Measurements from ENCODE around the gene GCFC2.
"Not testable (repeated sequence)": the region's sequence is repeated elsewhere in the genome, so short reads cannot be mapped to it uniquely, and the experiment has no call there.

Gene GCFC2

DNA sequence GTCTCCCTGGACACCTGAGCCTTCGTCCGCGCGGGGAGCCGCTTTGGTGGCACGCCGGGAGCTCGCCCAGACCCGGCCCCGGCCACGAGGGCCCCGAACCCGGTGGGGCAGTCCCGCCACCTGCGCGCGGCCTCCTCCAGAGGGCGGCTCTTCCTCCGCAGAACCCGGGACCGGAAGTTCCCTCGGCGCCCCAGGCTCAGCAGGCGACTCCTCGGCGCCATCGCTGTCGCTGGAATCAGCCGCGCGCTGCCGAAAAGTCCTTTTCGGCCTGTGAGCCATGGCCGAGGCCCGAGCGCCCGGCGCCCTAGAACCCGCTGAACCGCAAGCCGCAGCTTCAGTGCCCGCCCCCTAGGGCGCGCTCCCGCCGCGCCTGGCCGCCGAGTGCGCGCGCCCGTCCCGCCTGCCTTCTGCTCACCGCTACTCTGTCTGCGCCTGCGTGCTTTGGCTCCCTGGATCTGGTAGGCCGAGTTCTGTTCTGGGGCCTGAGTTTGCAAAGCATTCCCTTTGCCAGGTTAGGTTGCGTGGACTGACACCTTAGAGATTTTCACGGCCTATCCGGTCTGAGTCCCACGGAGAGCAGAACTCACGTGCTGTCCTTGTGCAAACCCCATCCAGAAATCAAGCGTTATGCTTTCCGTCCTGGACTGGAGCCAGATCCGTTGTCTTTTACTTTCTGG, at the start of gene GCFC2:
Gene GCFC2 (minus strand): TSS at position 339 of the 677 bp plus-strand sequence. CDS start 60 bp downstream, at position 279.
- H3K27ac ChIP-seq, result peak within 1 kb of the TSS; percentile 85
- peak; percentile 26 for DNase-seq (ENCODE audit: low read depth, low spot score)

DNA sequence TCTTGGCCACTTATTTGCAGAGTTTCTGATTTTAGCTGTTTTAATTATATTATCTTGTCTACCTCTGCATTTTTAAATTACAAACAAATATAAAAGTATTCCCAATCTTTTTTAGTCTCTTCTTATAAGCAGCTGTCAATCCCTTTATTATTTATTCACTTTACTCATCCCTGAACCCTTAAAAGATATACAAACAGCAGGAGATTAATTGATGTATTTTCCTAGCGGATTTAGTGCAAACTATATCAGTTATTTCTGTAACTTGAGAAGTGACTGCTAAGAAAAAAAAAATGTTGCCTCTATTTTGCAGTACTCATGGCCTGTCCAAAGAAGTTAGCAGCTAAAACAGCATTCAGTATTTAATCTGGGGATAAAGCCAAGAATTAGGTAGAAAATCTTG, 42.1 kb upstream of the GCFC2 start:
- no peak for DNase-seq (ENCODE audit: low read depth, low spot score)
- H3K27ac ChIP-seq, result no peak overlapping the region

DNA sequence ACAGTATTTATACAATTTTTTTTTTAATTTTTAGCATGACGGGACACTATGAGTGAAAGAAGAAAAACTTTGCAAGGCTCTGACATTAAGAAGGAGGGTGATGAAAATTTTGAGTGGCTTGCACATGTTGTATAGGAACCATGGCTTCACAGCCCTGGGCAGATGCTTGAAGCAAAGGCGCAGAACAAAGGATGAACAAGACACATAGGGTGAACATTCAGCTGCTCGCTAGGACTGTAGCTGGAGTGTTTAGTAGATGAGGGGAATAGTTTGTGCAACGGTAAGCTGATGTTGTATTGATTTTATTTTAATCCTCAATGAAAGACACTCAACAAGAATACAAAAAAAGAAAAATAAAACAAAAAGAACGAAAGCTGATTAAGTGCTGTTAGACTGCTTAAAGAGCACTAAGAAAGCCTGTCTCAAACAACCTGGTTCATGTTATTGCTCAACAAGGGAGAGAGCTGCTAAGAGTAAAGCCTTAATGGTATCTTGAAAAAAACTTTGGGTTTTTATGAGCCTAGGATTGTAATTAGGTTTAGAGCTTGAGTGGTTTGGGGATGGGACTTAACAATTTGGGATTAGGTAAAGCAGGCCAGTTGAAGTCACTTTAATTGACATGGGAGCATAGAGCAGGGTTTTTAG, 41.2 kb upstream of the GCFC2 start:
- no peak for DNase-seq (ENCODE audit: low read depth, low spot score)
- no peak overlapping the region for H3K27ac ChIP-seq

DNA sequence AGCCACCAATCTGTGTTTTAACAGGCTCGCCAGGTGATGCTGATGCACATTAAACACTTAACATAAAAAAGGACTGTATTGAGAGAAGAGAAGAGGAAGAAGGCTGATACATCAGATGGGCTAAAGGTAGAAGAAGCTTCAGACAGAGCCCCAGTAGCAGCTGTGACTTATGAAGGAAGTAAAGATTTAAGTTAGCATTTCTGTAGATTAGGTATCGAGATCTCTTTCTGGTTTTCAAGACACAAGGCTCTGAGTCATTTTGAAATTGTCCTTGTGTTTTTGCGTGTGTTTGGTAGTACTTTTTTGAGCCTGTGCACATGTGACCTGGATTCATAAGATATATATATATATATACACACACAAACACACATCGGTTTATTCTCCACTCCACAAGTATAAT, 40.6 kb upstream of the GCFC2 start:
- no peak for DNase-seq (ENCODE audit: low read depth, low spot score)
- H3K27ac ChIP-seq, result no peak overlapping the region

DNA sequence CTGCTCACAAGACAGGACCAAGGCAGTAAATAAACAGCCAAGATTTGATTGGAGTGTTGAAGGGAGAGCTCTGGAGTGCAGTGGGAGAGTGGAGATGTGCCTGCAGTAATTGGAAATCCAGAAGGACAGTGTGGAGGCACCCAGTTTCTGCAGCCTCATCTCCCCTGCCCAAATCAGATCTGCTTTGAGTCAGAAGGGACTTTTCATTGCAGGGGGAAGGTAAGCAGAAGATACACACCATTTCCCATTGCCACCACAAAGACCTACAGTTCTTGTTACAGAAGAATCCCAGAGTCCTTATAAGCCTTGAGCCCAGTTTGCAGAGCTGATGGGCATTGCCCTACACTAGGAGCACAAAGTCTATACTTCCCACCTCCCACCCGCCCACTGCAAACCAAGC, 27.2 kb upstream of the GCFC2 start:
- H3K27ac ChIP-seq, result no peak overlapping the region
- DNase-seq (ENCODE audit: low read depth, low spot score), result no peak

DNA sequence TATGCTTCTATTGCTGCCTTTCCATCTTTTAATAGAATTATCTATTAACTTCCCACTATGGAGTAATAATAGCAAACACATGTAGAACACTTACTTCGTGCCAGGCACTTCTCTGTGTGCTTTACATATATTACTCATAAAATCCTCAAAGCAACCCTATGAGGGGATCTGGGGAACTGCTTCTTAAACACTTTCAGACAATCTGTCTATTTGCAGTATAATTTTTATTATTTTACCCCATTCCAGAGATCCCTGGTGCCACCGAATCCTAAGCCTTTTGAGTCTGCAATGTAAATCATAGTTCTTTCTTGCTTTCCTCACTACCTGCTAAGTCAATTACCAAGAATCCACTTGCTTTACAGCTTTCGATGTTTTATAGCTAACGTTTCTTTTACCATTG, 25.6 kb upstream of the GCFC2 start:
- DNase-seq (ENCODE audit: low read depth, low spot score), result no peak
- no peak overlapping the region for H3K27ac ChIP-seq

DNA sequence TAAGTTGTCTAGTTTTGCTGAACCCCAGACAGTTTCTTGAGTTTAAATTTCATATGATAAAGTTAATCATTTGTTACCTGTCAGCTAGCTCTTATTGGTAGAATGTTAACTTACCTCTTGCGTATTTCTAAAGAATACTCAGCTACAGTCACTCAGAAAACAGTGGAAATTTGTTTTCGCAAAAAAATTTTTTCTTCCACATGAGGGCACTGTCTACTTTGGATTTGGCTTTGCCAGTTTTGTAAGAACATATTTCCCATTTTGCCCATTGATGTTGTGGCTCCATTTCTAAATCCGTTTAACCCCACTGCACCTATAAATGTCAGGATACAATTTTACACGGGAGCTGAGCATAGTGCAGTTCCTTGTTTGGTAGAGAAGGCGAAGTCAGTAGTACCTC, 19.1 kb upstream of the GCFC2 start:
- no peak for DNase-seq (ENCODE audit: low read depth, low spot score)
- H3K27ac ChIP-seq, result no peak overlapping the region

DNA sequence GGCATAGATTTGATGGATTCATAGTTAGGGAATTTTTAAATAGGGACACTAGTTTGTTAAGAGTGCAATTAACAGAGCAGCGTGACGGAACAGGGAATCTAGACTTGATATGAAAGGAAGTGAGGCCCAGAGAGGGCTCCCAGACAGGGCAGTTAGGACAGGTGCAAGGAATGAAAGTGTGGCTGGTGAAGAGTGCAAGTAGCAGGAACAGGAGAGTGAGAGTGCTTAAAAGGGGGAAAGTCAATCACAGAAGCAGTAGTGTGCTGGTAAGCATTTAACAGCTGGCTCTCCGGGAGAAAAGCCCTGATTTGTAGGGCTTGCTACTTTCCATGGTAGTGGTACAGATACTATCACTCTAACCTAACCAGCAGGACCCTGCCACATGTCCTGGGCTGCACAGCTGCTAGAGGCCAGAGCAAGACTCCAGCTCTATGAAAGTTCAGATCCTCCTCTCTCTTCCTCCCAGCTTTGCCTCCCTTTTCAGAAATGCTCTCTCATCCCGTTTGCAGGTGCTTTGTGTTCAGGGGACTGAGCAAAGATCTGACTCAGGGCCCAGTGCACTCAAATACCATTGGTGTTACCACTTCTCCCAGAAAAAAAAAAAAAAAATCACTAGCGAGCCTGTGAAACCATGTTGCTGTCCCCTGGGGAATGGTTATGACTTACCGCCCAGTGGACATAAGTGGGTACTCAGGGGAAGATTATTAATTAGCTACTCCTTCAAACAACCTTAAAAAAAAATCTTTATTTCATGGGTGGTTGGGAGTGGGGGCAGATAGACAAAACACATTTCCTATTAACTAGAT, 18.1 kb upstream of the GCFC2 start:
- no peak overlapping the region for H3K27ac ChIP-seq
- DNase-seq (ENCODE audit: low read depth, low spot score), result no peak

DNA sequence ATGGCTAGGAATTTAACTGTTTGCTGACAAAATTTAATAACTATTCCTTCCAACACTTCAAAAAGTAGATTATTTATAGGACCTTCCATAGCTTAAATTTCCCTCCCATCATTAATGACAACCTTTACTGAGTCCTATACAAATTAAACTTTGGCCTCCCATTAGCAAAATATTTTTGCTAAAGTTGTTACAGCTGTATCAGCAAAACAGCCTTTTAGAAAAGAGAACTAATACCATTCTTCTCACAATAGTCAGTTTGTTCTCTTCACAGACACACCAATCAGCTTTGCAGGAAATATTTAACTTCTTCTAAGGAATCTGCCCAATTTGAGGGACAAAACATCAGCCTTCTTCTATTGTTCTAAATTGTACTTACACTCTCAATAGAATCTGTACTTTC, 12.0 kb upstream of the GCFC2 start:
- no peak overlapping the region for H3K27ac ChIP-seq
- DNase-seq (ENCODE audit: low read depth, low spot score), result no peak

DNA sequence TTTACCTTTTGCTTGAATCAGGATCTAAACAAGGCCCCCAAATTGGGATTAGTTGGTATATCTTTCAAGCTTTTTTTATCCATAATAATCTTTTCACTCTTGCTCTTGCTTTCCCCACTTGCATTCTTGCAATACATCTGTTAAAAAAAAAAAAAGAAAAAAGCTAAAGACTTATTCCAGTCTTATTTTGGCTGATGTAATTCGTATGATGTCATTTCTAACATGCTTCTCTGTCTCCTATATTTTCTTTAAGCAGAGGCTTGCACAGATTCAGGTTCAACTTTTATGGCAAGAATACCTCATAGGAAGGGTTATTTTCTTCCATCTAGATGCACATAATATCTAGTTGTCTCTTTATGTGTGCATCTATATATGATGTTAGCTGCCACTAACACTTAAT, 9.8 kb upstream of the GCFC2 start:
- no peak for DNase-seq (ENCODE audit: low read depth, low spot score)
- H3K27ac ChIP-seq, result no peak overlapping the region

DNA sequence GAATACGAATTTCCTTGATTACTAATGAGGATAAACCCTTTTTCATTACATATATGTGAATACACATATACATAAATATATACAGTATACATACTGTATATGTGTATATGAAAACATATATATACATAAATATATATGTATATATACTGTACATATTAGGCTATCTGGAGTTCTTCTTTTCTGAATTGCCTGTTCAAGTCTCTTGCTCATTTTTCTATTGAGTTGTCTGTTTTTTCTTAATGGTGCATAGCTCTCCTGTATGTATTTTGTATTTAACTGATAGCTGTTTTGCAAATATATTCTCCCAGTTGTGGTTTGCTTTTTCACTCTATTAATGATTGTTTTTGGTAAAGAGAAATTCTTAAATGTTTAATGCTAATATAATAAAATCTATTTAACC, 8.9 kb upstream of the GCFC2 start:
- DNase-seq (ENCODE audit: low read depth, low spot score), result no peak

DNA sequence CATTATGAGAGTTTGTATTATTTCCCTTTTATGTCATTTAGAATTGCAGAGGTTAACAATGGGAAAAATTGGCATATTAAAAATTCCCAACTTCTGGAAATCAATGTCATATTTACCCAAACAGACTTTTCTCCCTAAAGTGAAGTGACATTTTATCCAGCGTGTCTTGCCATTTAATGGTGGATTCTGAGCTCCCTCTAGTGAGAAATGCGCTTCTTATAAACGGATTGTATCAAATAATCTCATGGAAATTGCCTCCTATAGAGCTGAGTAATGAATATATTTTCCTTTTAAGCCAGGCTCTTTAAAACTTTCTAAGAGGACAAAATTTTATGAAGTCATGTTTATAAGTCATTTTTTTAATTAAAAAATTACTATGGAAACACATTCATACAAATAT, 5.7 kb upstream of the GCFC2 start:
- DNase-seq (ENCODE audit: low read depth, low spot score), result no peak
- H3K27ac ChIP-seq, result no peak overlapping the region

More for the DNA sequence above, 8.9 kb upstream of the GCFC2 start:
- H3K27ac ChIP-seq, result no peak overlapping the region

DNA sequence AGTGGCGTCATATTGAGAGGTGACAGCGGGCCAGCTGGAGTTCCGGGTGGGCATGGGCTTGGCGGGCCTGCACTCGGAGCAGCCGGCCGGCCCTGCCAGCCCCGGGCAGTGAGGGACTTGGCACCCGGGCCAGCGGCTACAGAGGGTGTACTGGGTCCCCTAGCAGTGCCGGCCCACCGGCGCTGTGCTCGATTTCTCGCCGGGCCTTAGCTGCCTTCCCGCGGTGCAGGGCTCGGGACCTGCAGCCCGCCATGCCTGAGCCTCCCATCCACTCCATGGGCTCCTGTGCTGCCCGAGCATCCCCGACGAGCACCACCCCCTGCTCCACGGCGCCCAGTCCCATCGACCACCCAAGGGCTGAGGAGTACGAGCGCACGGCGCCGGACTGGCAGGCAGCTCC, 875 bp upstream of the GCFC2 start:
- DNase-seq (ENCODE audit: low read depth, low spot score); H3K27ac ChIP-seq: not testable (repeated sequence)

DNA sequence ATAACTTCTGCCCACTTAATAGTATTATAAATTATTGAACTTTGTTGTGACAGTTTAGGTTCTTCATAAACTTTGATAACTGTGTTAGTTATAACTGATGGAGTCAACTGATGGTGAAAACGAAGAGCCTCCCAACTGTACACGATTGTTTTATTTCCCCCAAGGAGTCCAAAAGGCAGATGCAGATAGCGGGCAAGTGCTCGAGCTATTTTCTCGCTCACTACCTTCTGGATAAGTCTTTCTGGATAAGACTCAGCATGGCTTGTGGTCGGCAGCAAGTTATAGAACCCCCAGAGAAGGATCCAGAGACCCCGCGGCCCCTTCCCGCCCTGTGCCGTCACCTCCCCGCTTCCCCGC, 517 bp downstream of the GCFC2 start:
- no peak for DNase-seq (ENCODE audit: low read depth, low spot score)
- peak overlapping the region; percentile 85 for H3K27ac ChIP-seq

DNA sequence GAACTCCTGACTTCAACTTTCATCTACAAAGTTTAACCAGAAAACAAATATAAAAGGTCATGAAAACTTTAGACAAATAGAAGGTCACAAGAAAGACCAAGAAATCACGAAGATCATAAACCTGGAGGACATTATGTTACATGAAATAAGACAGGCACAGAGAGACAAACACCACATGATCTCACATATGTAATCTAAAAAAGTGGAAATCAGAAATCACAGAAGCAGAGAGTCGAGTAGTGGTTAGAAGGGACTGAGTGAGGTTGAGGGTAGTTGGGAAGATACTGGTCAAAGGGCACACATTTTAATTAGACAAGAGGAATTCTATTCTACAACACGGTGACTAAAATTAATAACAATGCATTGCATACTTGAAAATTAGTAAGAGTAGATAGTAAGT, 1.4 kb downstream of the GCFC2 start:
- H3K27ac ChIP-seq, result no peak overlapping the region
- no peak for DNase-seq (ENCODE audit: low read depth, low spot score)

DNA sequence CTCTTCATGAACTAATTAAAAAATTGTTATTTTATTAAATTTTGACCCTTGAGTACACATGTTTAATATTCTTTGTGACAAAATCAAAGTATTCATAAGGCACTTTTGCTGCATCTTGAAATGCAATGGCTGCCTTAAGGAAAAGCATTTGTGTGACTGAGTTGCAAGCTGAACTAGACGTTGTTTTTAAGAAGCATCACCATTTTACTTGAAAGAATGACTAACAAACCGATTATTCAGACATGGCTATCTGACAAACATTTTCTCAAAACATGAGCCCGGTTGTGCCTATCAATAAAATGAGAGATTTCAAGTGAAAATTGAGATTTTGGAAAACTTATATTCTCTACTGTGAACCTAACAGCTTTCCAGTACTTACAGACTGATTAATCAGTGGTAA, 2.8 kb downstream of the GCFC2 start:
- H3K27ac ChIP-seq, result no peak overlapping the region
- no peak for DNase-seq (ENCODE audit: low read depth, low spot score)

DNA sequence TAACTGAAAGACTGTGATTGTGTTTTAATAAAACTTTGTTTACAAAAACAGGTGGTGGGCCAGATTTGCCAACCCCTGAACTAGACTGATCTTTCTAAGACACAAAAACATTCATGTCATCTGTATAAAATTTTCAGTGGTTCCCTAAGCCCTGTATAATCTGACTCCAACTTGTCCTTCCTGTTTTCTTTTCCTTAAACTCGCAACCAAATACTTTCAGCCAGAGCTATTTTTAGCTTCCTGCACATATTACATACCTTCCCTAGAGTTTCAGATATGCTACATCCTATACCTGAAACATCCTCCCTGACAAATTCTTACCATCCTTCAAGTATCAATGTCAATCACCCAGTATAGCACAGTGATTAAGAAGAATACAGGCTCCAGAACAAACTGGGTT, 4.8 kb downstream of the GCFC2 start:
- no peak for DNase-seq (ENCODE audit: low read depth, low spot score)
- no peak overlapping the region for H3K27ac ChIP-seq

DNA sequence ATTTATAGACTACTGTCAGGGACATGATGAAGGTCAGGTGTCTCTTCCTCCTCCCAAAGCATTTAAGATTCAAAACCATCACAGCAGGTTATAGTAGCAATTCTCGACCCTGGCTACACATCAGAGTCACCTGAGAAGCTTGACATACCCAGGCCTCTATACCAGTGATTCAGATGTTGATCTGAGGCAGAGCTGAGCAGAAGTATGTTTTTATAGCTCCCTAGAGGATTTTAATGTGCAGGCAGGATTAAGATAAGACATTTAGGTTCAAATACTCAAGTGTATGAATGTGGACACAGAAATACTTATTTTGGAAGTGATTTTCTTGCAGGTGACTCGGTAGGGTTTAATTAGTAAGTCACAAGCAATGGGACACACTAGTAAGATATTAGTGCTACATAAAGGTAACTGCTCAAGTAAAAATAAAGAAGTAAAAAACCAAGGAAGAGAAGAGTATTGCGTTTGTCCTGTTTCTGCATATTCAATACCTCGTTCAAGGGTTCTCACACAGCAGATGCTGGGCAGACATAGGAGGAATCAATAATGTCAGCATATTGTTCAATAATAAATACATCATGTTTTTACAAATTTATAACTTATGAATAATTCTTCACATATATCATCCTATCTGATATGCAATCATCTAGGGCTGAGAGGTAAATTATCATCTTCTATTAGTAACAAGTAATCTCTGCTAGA, 7.0 kb downstream of the GCFC2 start:
- H3K27ac ChIP-seq, result no peak overlapping the region
- no peak for DNase-seq (ENCODE audit: low read depth, low spot score)

DNA sequence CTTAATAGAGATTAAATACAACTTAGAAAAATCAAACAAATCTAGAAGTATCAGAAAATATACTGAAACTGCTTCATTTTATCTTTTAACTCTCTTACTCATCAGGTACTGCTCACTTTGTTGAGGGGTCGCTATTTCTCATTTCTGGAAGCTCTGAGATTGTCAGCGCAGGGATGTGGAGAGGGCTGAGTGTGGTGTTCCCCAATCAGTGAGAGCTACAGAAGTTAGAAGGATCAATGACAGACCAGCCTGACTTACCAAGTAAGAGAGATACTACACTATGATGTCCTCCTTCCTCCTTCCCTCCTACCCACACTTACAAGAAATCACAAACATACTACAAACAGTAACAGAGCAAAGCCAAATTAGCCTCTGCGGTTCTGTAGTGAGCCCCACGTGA, 8.1 kb downstream of the GCFC2 start:
- no peak overlapping the region for H3K27ac ChIP-seq
- DNase-seq (ENCODE audit: low read depth, low spot score), result no peak

DNA sequence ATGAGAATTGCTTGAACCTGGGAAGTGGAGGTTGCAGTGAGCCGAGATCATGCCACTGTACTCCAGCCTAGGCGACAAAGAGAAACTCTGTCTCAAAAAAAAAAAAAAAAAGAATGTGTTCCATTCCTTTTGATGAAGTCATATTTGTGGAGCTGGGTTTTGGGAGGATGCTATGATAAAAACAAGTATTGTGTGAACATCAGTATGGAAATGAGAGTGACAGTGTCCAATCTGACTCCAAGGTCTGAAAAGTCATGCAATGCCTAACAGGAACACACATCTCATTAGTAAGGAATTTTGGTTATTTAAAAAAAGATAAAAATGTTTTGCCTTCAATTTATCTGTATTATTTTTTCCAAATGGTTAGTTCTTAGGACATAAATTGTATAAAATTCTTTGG, 11.8 kb downstream of the GCFC2 start:
- DNase-seq (ENCODE audit: low read depth, low spot score), result no peak
- no peak overlapping the region for H3K27ac ChIP-seq

DNA sequence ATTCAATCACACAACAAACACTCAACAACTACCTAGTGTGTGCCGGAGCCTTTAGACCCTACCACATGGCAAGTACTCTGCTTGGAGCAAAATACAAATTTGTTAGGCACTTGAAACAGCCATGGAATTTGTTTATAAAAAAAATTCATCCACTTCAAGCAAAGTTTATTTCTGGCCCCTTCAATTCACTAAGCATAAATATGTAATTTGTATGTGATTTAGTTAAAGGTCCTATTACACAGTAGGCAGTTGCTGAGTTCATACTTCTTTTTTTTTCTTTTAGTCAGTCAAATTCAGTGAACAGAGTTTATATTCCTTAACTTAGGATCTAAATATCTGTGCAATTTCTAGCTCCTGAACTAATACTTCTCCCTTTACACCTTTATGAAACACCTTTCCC, 22.5 kb downstream of the GCFC2 start:
- no peak overlapping the region for H3K27ac ChIP-seq
- no peak for DNase-seq (ENCODE audit: low read depth, low spot score)

Measured in epithelial cell of prostate (primary cell).